ENCODE results near the gene SMIM29. TPM values are rescaled to one million over a fixed set of nuclear protein-coding genes. Genes with fewer than 3 reads are reported as not detected.
A peak's percentile ranks its signal among the peaks of the same experiment; 100 is the strongest.
"Not testable (repeated sequence)": the region's sequence is repeated elsewhere in the genome, so short reads cannot be mapped to it uniquely, and the experiment has no call there.

SMIM29 gene
- total RNA-seq, 1 donor from 2014 or later = 5.3 TPM

GRCh38 chr6:34260576-34261267, 11.9 kb upstream of the SMIM29 start:
- Mint-ChIP-seq H3K36me3 (ENCODE audit: insufficient read depth) (peaks cover 7% of the 10 kb centered on the region), H3K27me3 (no peaks in the 10 kb centered on the region), H3K4me1 (ENCODE audit: low read depth) (no peaks in the 10 kb centered on the region), H3K9me3 (ENCODE audit: low read depth) (peaks cover 18% of the 10 kb centered on the region), H3K4me3 (ENCODE audit: low read depth) (no peak overlapping the region), H3K27ac (no peak overlapping the region)
- DNase-seq (ENCODE audit: low spot score, unreplicated experiment) = no peak
- TF ChIP-seq, protein P1, sequence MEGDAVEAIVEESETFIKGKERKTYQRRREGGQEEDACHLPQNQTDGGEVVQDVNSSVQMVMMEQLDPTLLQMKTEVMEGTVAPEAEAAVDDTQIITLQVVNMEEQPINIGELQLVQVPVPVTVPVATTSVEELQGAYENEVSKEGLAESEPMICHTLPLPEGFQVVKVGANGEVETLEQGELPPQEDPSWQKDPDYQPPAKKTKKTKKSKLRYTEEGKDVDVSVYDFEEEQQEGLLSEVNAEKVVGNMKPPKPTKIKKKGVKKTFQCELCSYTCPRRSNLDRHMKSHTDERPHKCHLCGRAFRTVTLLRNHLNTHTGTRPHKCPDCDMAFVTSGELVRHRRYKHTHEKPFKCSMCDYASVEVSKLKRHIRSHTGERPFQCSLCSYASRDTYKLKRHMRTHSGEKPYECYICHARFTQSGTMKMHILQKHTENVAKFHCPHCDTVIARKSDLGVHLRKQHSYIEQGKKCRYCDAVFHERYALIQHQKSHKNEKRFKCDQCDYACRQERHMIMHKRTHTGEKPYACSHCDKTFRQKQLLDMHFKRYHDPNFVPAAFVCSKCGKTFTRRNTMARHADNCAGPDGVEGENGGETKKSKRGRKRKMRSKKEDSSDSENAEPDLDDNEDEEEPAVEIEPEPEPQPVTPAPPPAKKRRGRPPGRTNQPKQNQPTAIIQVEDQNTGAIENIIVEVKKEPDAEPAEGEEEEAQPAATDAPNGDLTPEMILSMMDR (IDR thresholded peaks at IDR 0.05; ENCODE audit: unreplicated experiment) = no peak

- TF ChIP-seq, protein P1 (IDR thresholded peaks at IDR 0.05; ENCODE audit: unreplicated experiment) = no peak
- Mint-ChIP-seq H3K27me3 (no peaks in the 10 kb centered on the region), H3K9me3 (ENCODE audit: low read depth) (peaks cover 11% of the 10 kb centered on the region), H3K36me3 (ENCODE audit: insufficient read depth) (peaks cover 7% of the 10 kb centered on the region), H3K4me3 (ENCODE audit: low read depth) (no peak overlapping the region), H3K27ac (no peak overlapping the region), H3K4me1 (ENCODE audit: low read depth) (no peaks in the 10 kb centered on the region)
- no peak for DNase-seq (ENCODE audit: low spot score, unreplicated experiment)
These were observed 10.8 kb upstream of the SMIM29 start for GRCh38 chr6:34259529-34260069.

DNA sequence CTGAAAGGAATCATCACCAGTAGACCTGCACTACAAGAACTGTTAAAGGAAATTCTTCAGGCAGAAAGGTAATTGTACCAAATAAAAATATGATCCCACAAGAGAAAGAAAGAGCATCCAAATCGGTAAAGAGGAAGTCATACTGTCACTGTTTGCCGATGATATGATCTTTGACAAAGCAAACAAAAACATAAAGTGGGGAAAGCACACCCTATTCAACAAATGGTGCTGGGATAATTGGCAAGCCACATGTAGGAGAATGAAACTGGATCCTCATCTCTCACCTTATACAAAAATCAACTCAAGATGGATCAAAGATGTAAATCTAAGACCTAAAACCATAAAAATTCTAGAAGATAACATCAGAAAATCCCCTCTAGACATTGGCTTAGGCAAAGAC, 3.6 kb upstream of the SMIM29 start:
- not testable (repeated sequence) for H3K36me3 Mint-ChIP-seq (ENCODE audit: insufficient read depth); DNase-seq (ENCODE audit: low spot score, unreplicated experiment); H3K9me3 Mint-ChIP-seq (ENCODE audit: low read depth); H3K4me3 Mint-ChIP-seq (ENCODE audit: low read depth); H3K27ac Mint-ChIP-seq; H3K27me3 Mint-ChIP-seq; H3K4me1 Mint-ChIP-seq (ENCODE audit: low read depth)

DNA sequence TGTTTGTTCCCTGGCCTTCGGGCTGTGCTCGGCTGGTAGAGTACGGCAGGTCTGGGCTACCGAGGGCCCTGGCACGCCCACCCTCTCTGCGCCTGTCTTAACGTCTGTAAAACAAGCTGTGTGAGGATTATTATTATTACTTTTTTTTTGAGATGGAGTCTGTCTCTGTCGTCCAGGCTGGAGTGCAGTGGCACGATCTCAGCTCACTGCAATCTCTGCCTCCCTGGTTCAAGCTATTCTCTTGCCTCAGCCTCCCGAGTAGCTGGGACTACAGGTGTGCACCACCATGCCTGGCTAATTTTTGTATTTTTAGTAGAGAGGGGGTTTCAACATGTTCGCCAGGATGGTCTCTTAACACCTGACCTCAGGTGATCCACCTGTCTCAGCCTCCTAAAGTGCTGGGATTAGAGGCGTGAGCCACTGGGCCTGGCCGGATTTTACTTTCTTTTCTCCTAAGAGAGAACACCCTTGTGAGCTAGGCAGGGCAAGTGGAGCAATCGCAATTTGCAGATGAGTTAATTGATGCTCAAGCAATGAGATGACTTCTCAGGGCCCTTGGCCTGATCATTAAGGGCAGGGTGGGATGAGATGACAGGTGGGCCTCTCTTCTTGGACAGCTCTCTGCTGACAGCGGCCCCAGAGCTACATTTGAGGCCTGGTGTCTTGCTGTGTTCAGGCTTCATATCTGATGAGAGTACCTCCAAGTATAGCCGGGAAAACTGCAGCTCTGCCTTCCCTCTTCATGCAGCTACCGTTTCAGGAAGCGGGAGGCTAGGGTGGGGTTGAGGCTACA, 859 bp upstream of the SMIM29 start:
- Mint-ChIP-seq H3K27me3 (no peaks in the 10 kb centered on the region), H3K9me3 (ENCODE audit: low read depth) (no peaks in the 10 kb centered on the region), H3K27ac (peak overlapping the region; percentile 93), H3K36me3 (ENCODE audit: insufficient read depth) (peaks cover 4% of the 10 kb centered on the region), H3K4me3 (ENCODE audit: low read depth) (peak overlapping the region; percentile 84), H3K4me1 (ENCODE audit: low read depth) (peaks cover 2% of the 10 kb centered on the region)
- TF ChIP-seq, protein P1 (IDR thresholded peaks at IDR 0.05; ENCODE audit: unreplicated experiment) = no peak
- no peak for DNase-seq (ENCODE audit: low spot score, unreplicated experiment)

- H3K36me3 Mint-ChIP-seq (ENCODE audit: insufficient read depth) = peaks cover 4% of the 10 kb centered on the region
- no peaks in the 10 kb centered on the region for H3K27me3 Mint-ChIP-seq
- peak overlapping the region; percentile 84 for H3K4me3 Mint-ChIP-seq (ENCODE audit: low read depth)
- peak overlapping the region; percentile 81 for H3K27ac Mint-ChIP-seq
- H3K9me3 Mint-ChIP-seq (ENCODE audit: low read depth) = no peaks in the 10 kb centered on the region
- peaks cover 2% of the 10 kb centered on the region for H3K4me1 Mint-ChIP-seq (ENCODE audit: low read depth)
- DNase-seq (ENCODE audit: low spot score, unreplicated experiment) = no peak
- TF ChIP-seq, protein P1 (IDR thresholded peaks at IDR 0.05; ENCODE audit: unreplicated experiment) = no peak
These were observed 544 bp downstream of the SMIM29 start for GRCh38 chr6:34248198-34248726.

All from progenitor cell of endocrine pancreas (in vitro differentiated cells).